ENCODE measurements around the gene SOD3. TPM values are rescaled to one million over a fixed set of nuclear protein-coding genes. Genes with fewer than 3 reads are reported as not detected.

Gene SOD3
- total and polyA plus RNA-seq, 10 of the 15 experiments (the other 5 are each of a cell fraction or from before 2014, with no cell fraction given) = not detected

GRCh38 chr4:24792552-24792951 lies 2.8 kb upstream of the SOD3 start:
- no TSS peak for BruUV-seq (replicated peaks)
- Histone ChIP-seq H3K79me2 (ENCODE audit: control insufficient read depth, insufficient read depth, low read length) (no peaks in the 10 kb centered on the region), H2AFZ (ENCODE audit: control insufficient read depth, low read depth, low read length) (no peak overlapping the region), H3K27me3 (replicated peaks in 1 of 2; ENCODE audit: control insufficient read depth in 2 of 2, insufficient read depth in 2 of 2, low read length in 1 of 2) (no peaks in the 10 kb centered on the region; a peak in 1 of 4 replicates), H3K9me3 (replicated peaks; ENCODE audit: control insufficient read depth, insufficient read depth, low read length) (no peaks in the 10 kb centered on the region), H4K20me1 (ENCODE audit: control insufficient read depth, insufficient read depth) (no peaks in the 10 kb centered on the region), H3K9ac (ENCODE audit: control insufficient read depth, insufficient read depth, low read length) (no peak overlapping the region), H3K4me1 (ENCODE audit: control insufficient read depth, insufficient read depth, low read length) (no peaks in the 10 kb centered on the region), H3K4me2 (ENCODE audit: control insufficient read depth, insufficient read depth) (no peak overlapping the region), H3K27ac (ENCODE audit: control insufficient read depth, insufficient read depth) (no peak overlapping the region), H3K4me3 (no peak overlapping the region), H3K36me3 (ENCODE audit: control insufficient read depth in 2 of 2, insufficient read depth in 2 of 2, low read length in 1 of 2) (no peaks in the 10 kb centered on the region)
- intact Hi-C loops (cut with micrococcal nuclease; ENCODE audit: unreplicated experiment) = no loop called here
- ChIA-PET RAD21 (ENCODE audit: unreplicated experiment) (no interaction called here), CTCF (no interaction called here), POLR2A (no interaction called here), SMC1A (ENCODE audit: uncharacterized antibody, unreplicated experiment) (no interaction called here)
- no peak for DNase-seq (ENCODE audit: low read depth, low spot score)
- no peak for ATAC-seq
- TF ChIP-seq LARP7 (IDR thresholded peaks at IDR 0.05) (no peak), PBX3 (IDR thresholded peaks at IDR 0.05; ENCODE audit: insufficient replicate concordance, low read depth, low read length) (no peak), NFYB (IDR thresholded peaks at IDR 0.05; ENCODE audit: insufficient read depth, low read depth, low read length) (no peak), DPF2 (IDR thresholded peaks at IDR 0.05) (no peak), RB1 (IDR thresholded peaks at IDR 0.05; ENCODE audit: borderline replicate concordance) (no peak), ZBED1 (IDR thresholded peaks at IDR 0.05; ENCODE audit: borderline replicate concordance) (no peak), ZNF24 (IDR thresholded peaks at IDR 0.05) (no peak), SMAD1 (IDR thresholded peaks at IDR 0.05; ENCODE audit: low read depth, partially characterized antibody) (no peak), TCF3 (IDR thresholded peaks at IDR 0.05; ENCODE audit: borderline replicate concordance, insufficient read depth, low read depth, low read length) (no peak), RFX5 (IDR thresholded peaks at IDR 0.05; ENCODE audit: low read depth, low read length) (no peak), E4F1 (IDR thresholded peaks at IDR 0.05; ENCODE audit: borderline replicate concordance, partially characterized antibody) (no peak), MTA2 (IDR thresholded peaks at IDR 0.05; ENCODE audit: low read depth) (no peak), BACH1 (IDR thresholded peaks at IDR 0.05; ENCODE audit: borderline replicate concordance) (no peak), BMI1 (IDR thresholded peaks at IDR 0.05; ENCODE audit: borderline replicate concordance) (no peak), SUPT20H (IDR thresholded peaks at IDR 0.05; ENCODE audit: borderline replicate concordance, control insufficient read depth, low read depth, low read length) (no peak), SP1 (IDR thresholded peaks at IDR 0.05; ENCODE audit: low read depth, low read length) (no peak), RUNX3 (IDR thresholded peaks at IDR 0.05; ENCODE audit: low read length) (no peak)
- in situ Hi-C loops (cut with MboI) = no loop called here
- 13% methylated on average over 4 of the region's 4 CpGs for WGBS (ENCODE audit: insufficient coverage, insufficient replicate concordance, low lambda C conversion rate, missing lambda C conversion rate)
- FAIRE-seq = no peak

Data from GM12878 (cell line).